ENCODE data around the gene REXO4. TPM values are rescaled to one million over a fixed set of nuclear protein-coding genes. Genes with fewer than 3 reads are reported as not detected.

The REXO4 gene
- total and polyA plus RNA-seq, 2 of the 8 experiments (the other 6 are each of a cell fraction or from before 2014, with no cell fraction given), result 19.1 to 38.3 TPM

DNA sequence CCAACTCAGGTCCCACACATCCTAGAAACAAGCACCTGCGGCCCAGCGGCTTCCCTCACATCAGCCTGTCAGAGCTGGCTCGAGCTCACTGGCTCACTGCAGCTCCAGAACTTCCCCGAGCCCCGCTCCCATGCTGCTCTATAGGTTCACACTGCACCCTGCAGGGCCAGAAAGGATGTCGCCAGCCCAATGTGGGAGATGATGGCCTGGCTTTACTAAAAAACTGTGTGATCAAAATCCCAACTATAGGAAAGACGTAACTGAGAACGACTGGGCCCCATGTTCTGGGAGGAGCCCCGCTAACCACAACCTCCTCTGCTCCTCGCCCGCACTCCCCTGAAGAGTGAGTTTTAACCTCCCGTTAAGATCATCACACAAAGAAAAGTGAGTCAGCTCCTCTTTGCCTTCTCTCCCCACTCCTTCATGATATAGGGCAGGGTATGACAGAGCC, 46.5 kb downstream of the REXO4 start:
- Histone ChIP-seq H3K23ac (ENCODE audit: insufficient read length) (no peak overlapping the region), H3K79me2 (ENCODE audit: control insufficient read depth in 1 of 2, insufficient read depth in 2 of 2, low read length in 2 of 2) (peaks cover 23 to 90% of the 10 kb centered on the region in 2 experiments), H3K79me1 (ENCODE audit: low read depth, low read length) (peaks cover 35% of the 10 kb centered on the region), H2BK5ac (ENCODE audit: low read depth, low read length) (no peak overlapping the region), H3K4me2 (ENCODE audit: insufficient read depth in 1 of 2, low read depth in 2 of 2, low read length in 2 of 2) (no peak overlapping the region), H3K9me3 (ENCODE audit: insufficient read depth in 2 of 2, low read depth in 1 of 2, low read length in 1 of 2) (no peaks in the 10 kb centered on the region), H4K8ac (ENCODE audit: extremely low read depth, insufficient read depth, low read length) (no peak overlapping the region), H4K20me1 (replicated peaks in 1 of 2; ENCODE audit: control insufficient read depth in 1 of 2, insufficient read depth in 2 of 2, low read length in 2 of 2) (peaks cover 38 to 67% of the 10 kb centered on the region in 2 experiments), H3K27ac (ENCODE audit: low read depth, low read length) (no peak overlapping the region), H2AK5ac (ENCODE audit: low read depth, low read length) (no peak overlapping the region), H4K5ac (ENCODE audit: insufficient read length, low read depth, low read length) (no peak overlapping the region), H3K9ac (replicated peaks in 1 of 4; ENCODE audit: extremely low read depth in 1 of 4, low read depth in 3 of 4, low read length in 3 of 4) (no peak overlapping the region), H3K27me3 (replicated peaks in 1 of 4; ENCODE audit: control insufficient read depth in 3 of 4, extremely low read depth in 1 of 4, insufficient read depth in 3 of 4, low read length in 3 of 4) (no peaks in the 10 kb centered on the region), H3K4ac (replicated peaks; ENCODE audit: insufficient read length, low read depth, low read length) (no peak overlapping the region), H2BK20ac (ENCODE audit: low read length) (no peak overlapping the region), H4K91ac (replicated peaks; ENCODE audit: insufficient read length, low read length) (no peak overlapping the region), H3K4me3 (ENCODE audit: extremely low read depth in 1 of 4, insufficient read depth in 2 of 4, low read depth in 3 of 4, low read length in 4 of 4) (no peak overlapping the region), H2BK12ac (ENCODE audit: low read depth, low read length) (no peak overlapping the region), H3K56ac (replicated peaks; ENCODE audit: insufficient read length, low read depth, low read length) (no peak overlapping the region), H3K36me3 (ENCODE audit: control insufficient read depth in 2 of 4, insufficient read depth in 4 of 4, low read length in 3 of 4) (peaks cover under 1 to 17% (median 14%) of the 10 kb centered on the region in 4 experiments; a peak in 5 of 8 replicates), H3K23me2 (ENCODE audit: low read depth, low read length) (peaks cover 5% of the 10 kb centered on the region; the same call in 1 of the 2 replicates), H3K4me1 (replicated peaks in 1 of 4; ENCODE audit: control insufficient read depth in 3 of 4, insufficient read depth in 4 of 4, low read length in 3 of 4) (peaks cover 0 to under 1% (median 0%) of the 10 kb centered on the region in 4 experiments; a peak in 1 of 7 replicates), H3K18ac (ENCODE audit: extremely low read depth, low read length) (no peak overlapping the region), H2BK15ac (ENCODE audit: low read length) (no peak overlapping the region), H3K14ac (ENCODE audit: insufficient read length) (no peak overlapping the region), H2AFZ (ENCODE audit: low read length) (no peak overlapping the region), H2BK120ac (replicated peaks; ENCODE audit: low read depth, low read length) (no peak overlapping the region)
- POLR2A ChIA-PET (ENCODE audit: partially characterized antibody), result interaction anchor here (1.1 to 19.9 kb wide), 5 partner anchors 8 to 47 kb away, joined by 3 to 461 read pairs (median 5); partner anchors contain the start of genes MED22, REXO4, RPL7A and SURF1
- TF ChIP-seq GABPA (IDR thresholded peaks at IDR 0.05; ENCODE audit: borderline replicate concordance, insufficient read depth, low read length) (no peak), ZNF274 (IDR thresholded peaks at IDR 0.05; ENCODE audit: borderline replicate concordance, extremely low read depth, low read length) (no peak)
- CTCF ChIA-PET (ENCODE audit: partially characterized antibody), result interaction anchor here (0.9 to 10.1 kb wide), 9 partner anchors 14 to 115 kb away, joined by 3 to 90 read pairs (median 3); partner anchors contain the start of genes SURF1 and SURF2
- FAIRE-seq (no peak), DNase-seq (ENCODE audit: low read depth in 1 of 2, low spot score in 2 of 2) (no peak)
- 88% methylated on average over 12 of the region's 12 CpGs; no CpG with 5 or more reads in 1 of the 2 experiments for WGBS, 2 experiments (ENCODE audit: extremely low coverage in 1 of 2, insufficient coverage in 1 of 2, insufficient read length in 1 of 2, insufficient replicate concordance in 2 of 2, low coverage in 1 of 2, low lambda C conversion rate in 2 of 2, missing lambda C conversion rate in 1 of 2)

All from H1 (cell line).